Stomach (tissue), 4 donors: ENCODE results near the gene ARF1.

Source experiments
- CTCF ChIP-seq, 7 experiments: fragments of 450-650 bp in 4 of 7; fragments of 200-600 bp in 3 of 7; sonication (generic) in 3 of 7; IDR thresholded peaks; one replicate each; pipeline ENCODE4 v1.5.1; 2016 to 2019; ENCODE audit warnings: antibody characterized with exemption in 7 of 7, control low read depth in 2 of 7, mild to moderate bottlenecking in 1 of 7
- EP300 ChIP-seq: sonication (generic); formaldehyde crosslinking; IDR thresholded peaks from one replicate; pipeline ENCODE4 v1.6.1; 2017; ENCODE audit warnings: antibody characterized with exemption
- POLR2A ChIP-seq, 4 donors: fragments of 450-650 bp; IDR thresholded peaks; one replicate each; pipeline ENCODE4 v1.6.1; 2016; ENCODE audit warnings: antibody characterized with exemption in 4 of 4, control low read depth in 2 of 4, mild to moderate bottlenecking in 1 of 4, moderate library complexity in 1 of 4
- POLR2AphosphoS5 ChIP-seq, 3 donors: sonication (generic); formaldehyde crosslinking; IDR thresholded peaks; one replicate each; pipeline ENCODE4 v1.6.1; 2016; ENCODE audit warnings: antibody characterized with exemption in 3 of 3

- TF ChIP-seq POLR2A (IDR thresholded peaks at IDR 0.05) (no peak), CTCF (IDR thresholded peaks at IDR 0.05) (no peak), EP300 (no peak), POLR2AphosphoS5 (IDR thresholded peaks at IDR 0.05) (no peak)
These were observed 18.5 kb downstream of the ARF1 start for GRCh38 chr1:228100822-228101613.
